A549 (cell line): Measurements from ENCODE around the gene VENTX. TPM values are rescaled to one million over a fixed set of nuclear protein-coding genes. Genes with fewer than 3 reads are reported as not detected.

ENCODE experiments used
- ATAC-seq, 2 experiments: fragments of 200-7000 bp in 1 of 2; fragments of >200 bp in 1 of 2; cut with Nextera tagmentation in 1 of 2; cut with Tn5 transposase in 1 of 2; 3 replicates each; pipeline versions ENCODE4 v1.8.0 to v1.9.1; 2018 to 2020; ENCODE audit warnings: mild to moderate bottlenecking in 1 of 2, moderate library complexity in 1 of 2
- CTCF ChIA-PET: fragments of 300-600 bp; sonication (Branson Sonifier 250); formaldehyde crosslinking; extraction: SDS; loops from one replicate; lab custom pipeline; 2021; ENCODE audit warnings: antibody characterized with exemption, inconsistent platforms; lab: Yijun Ruan, JAX
- POLR2A ChIA-PET: fragments of 350-600 bp; formaldehyde crosslinking; extraction: SDS; loops from one replicate; lab custom pipeline; 2021; ENCODE audit warnings: antibody characterized with exemption, inconsistent platforms; lab: Yijun Ruan, JAX
- DNase-seq, 2 experiments: peaks; one replicate each; pipeline versions ENCODE4 v3.0.0 to v3.0.0-alpha.2; 2011 to 2016; ENCODE audit warnings: low read depth in 1 of 2, low spot score in 1 of 2
- FAIRE-seq: peaks from 2 replicates; lab custom pipeline; 2011; peaks lifted over from hg19 to GRCh38; lab: Jason Lieb, UNC
- H3K27ac ChIP-seq, 2 experiments: fragments of >200 bp; sonication (Bioruptor Twin); formaldehyde crosslinking; 3 replicates each; pipeline ENCODE4 v1.5.1; 2016 to 2017
- H3K4me1 ChIP-seq: fragments of >200 bp; sonication (Bioruptor Twin); formaldehyde crosslinking; 3 replicates; pipeline ENCODE4 v1.6.1; 2016
- H3K4me2 ChIP-seq: fragments of >200 bp; sonication (Bioruptor Twin); formaldehyde crosslinking; 3 replicates; pipeline ENCODE4 v1.6.1; 2016
- H3K4me3 ChIP-seq: fragments of >200 bp; sonication (Bioruptor Twin); formaldehyde crosslinking; 3 replicates; pipeline ENCODE4 v1.5.1; 2016
- H3K9me3 ChIP-seq: fragments of >200 bp; sonication (Bioruptor Twin); formaldehyde crosslinking; 3 replicates; pipeline ENCODE4 v1.6.1; 2016
- ATOH8 ChIP-seq: fragments of 250-450 bp; sonication (Bioruptor Pico); IDR thresholded peaks from 2 replicates; pipeline ENCODE4 v1.5.0; 2020; ENCODE audit warnings: low read depth, mild to moderate bottlenecking, moderate library complexity
- BCL3 ChIP-seq: fragments of >200 bp; sonication (Bioruptor Twin); formaldehyde crosslinking; IDR thresholded peaks from 3 replicates; pipeline ENCODE4 v1.6.1; 2016
- BHLHE40 ChIP-seq: IDR thresholded peaks from 2 replicates; pipeline ENCODE4 v1.6.1; 2012; ENCODE audit warnings: low read depth, low read length, inconsistent platforms
- CBX2 ChIP-seq: fragments of 200-600 bp; sonication (generic); IDR thresholded peaks from 2 replicates; pipeline ENCODE4 v1.6.1; 2016; ENCODE audit warnings: low read depth, mild to moderate bottlenecking, borderline replicate concordance
- CHD4 ChIP-seq: fragments of 200-600 bp; sonication (generic); IDR thresholded peaks from 2 replicates; pipeline ENCODE4 v1.6.1; 2016; ENCODE audit warnings: antibody characterized with exemption, mild to moderate bottlenecking, borderline replicate concordance
- EHMT2 ChIP-seq: fragments of 200-600 bp; sonication (generic); IDR thresholded peaks from 2 replicates; pipeline ENCODE4 v1.6.1; 2016; ENCODE audit warnings: antibody characterized with exemption, low read depth, mild to moderate bottlenecking, moderate library complexity
- ELK1 ChIP-seq: fragments of 150-350 bp; IDR thresholded peaks from 2 replicates; pipeline ENCODE4 v1.6.1; 2014; ENCODE audit warnings: low read depth, mild to moderate bottlenecking, low read length
- EP300 ChIP-seq, 2 experiments: fragments of >200 bp; sonication (Bioruptor Twin); formaldehyde crosslinking; IDR thresholded peaks; 2 replicates in 1 of 2; 3 replicates in 1 of 2; pipeline ENCODE4 v1.6.1; 2016 to 2017
- GATA3 ChIP-seq: IDR thresholded peaks from 2 replicates; pipeline ENCODE4 v1.6.1; 2012; ENCODE audit warnings: borderline replicate concordance
- HES2 ChIP-seq: fragments of >200 bp; sonication (Bioruptor Twin); formaldehyde crosslinking; IDR thresholded peaks from 2 replicates; pipeline ENCODE4 v1.6.1; 2016
- HEYL ChIP-seq: fragments of 250-450 bp; sonication (Bioruptor Pico); IDR thresholded peaks from 2 replicates; pipeline ENCODE4 v1.8.0; 2021; ENCODE audit warnings: mild to moderate bottlenecking, moderate library complexity
- HMGXB4 ChIP-seq: fragments of 250-450 bp; sonication (Bioruptor Pico); IDR thresholded peaks from 2 replicates; pipeline ENCODE4 v1.5.0; 2021; ENCODE audit warnings: mild to moderate bottlenecking, moderate library complexity, borderline replicate concordance
- HOXB13 ChIP-seq: fragments of 250-450 bp; sonication (Bioruptor Pico); IDR thresholded peaks from 2 replicates; pipeline ENCODE4 v1.5.0; 2020; ENCODE audit warnings: low read depth, mild to moderate bottlenecking, moderate library complexity
- KDM1A ChIP-seq: fragments of 200-600 bp; sonication (generic); IDR thresholded peaks from 2 replicates; pipeline ENCODE4 v1.6.1; 2016; ENCODE audit warnings: low read depth, mild to moderate bottlenecking
- MAFK ChIP-seq: fragments of 450-650 bp; IDR thresholded peaks from 2 replicates; pipeline ENCODE4 v1.6.1; 2014; ENCODE audit not compliant: partially characterized antibody
- MAX ChIP-seq: IDR thresholded peaks from 2 replicates; pipeline ENCODE4 v1.6.1; 2012
- NPAS2 ChIP-seq: fragments of 250-450 bp; sonication (Bioruptor Pico); IDR thresholded peaks from 2 replicates; pipeline ENCODE4 v1.8.0; 2022; ENCODE audit warnings: mild to moderate bottlenecking, moderate library complexity, borderline replicate concordance
- RCOR1 ChIP-seq: fragments of 150-350 bp; IDR thresholded peaks from 2 replicates; pipeline ENCODE4 v1.6.1; 2014; ENCODE audit warnings: antibody characterized with exemption, low read length, low read depth
- ZC3H11A ChIP-seq: fragments of 450-650 bp; IDR thresholded peaks from 2 replicates; pipeline ENCODE4 v1.6.1; 2014; ENCODE audit warnings: antibody characterized with exemption, mild to moderate bottlenecking
- ZSCAN20 ChIP-seq: fragments of 250-450 bp; sonication (Bioruptor Pico); IDR thresholded peaks from 2 replicates; pipeline ENCODE4 v1.8.0; 2022; ENCODE audit warnings: mild to moderate bottlenecking, moderate library complexity
- WGBS: methylation state at CpG from one replicate; pipeline ENCODE4 v1.1.6; 2017; ENCODE audit errors: missing lambda C conversion rate; 5-methylcytosine and 5-hydroxymethylcytosine counted together
- polyA plus RNA-seq, 4 experiments: library from polyadenylated mRNA; depleted of rRNA in 3 of 4; stranded (reverse); fragments of >200 nt; fragmentation: RNase III in 1 of 4; extraction: RNeasy Plus Mini Kit Qiagen cat#74134 plus additional on column Dnase treatment in 1 of 4; gene quantifications; 2 replicates in 3 of 4; 3 replicates in 1 of 4; pipeline ENCODE4 v1.2.3, GENCODE V29; 2011 to 2017

VENTX gene
- polyA plus RNA-seq, 2 of the 4 experiments (the other 2 are of a cell fraction): not detected

- no peak for DNase-seq
- H3K4me1 ChIP-seq: peaks cover 4% of the 10 kb centered on the region; the same call in 1 of the 3 replicates
- no peak overlapping the region for H3K4me2 ChIP-seq
- CTCF ChIA-PET: interaction anchor here (0.6 to 2.8 kb wide), 5 partner anchors 10 to 317 kb away, joined by 3 to 10 read pairs (median 3); no protein-coding TSS in a partner anchor
- no peak overlapping the region for H3K4me3 ChIP-seq
- ATAC-seq: no peak
- FAIRE-seq: no peak
- POLR2A ChIA-PET: no interaction called here
- no peaks in the 10 kb centered on the region for H3K9me3 ChIP-seq
- 91% methylated on average over 23 of the region's 38 CpGs for WGBS
- no peak overlapping the region for H3K27ac ChIP-seq
- TF ChIP-seq CHD4: no peak
Measured at GRCh38 chr10:133281628-133282372, 44.1 kb downstream of the VENTX start.

GRCh38 chr10:133282846-133283390 is 45.3 kb downstream of the VENTX start:
- Histone ChIP-seq H3K4me2 (no peak overlapping the region), H3K27ac (no peak overlapping the region), H3K4me1 (peaks cover 4% of the 10 kb centered on the region; the same call in 1 of the 3 replicates), H3K9me3 (no peaks in the 10 kb centered on the region), H3K4me3 (no peak overlapping the region)
- FAIRE-seq: no peak
- ChIA-PET CTCF (interaction anchor here (0.5 to 2.8 kb wide), 3 partner anchors 10 to 54 kb away, joined by 3 to 10 read pairs (median 3); no protein-coding TSS in a partner anchor), POLR2A (no interaction called here)
- DNase-seq: no peak
- TF ChIP-seq HEYL (CRISPR knock-in tag): no peak
- TF ChIP-seq KDM1A: no peak
- TF ChIP-seq EP300 (IDR thresholded peaks at IDR 0.05): no peak
- no peak for TF ChIP-seq MAFK
- TF ChIP-seq HOXB13 (CRISPR knock-in tag): no peak
- TF ChIP-seq EHMT2: no peak
- TF ChIP-seq HMGXB4: no peak
- TF ChIP-seq ZC3H11A: no peak
- TF ChIP-seq ZSCAN20: no peak
- no peak for TF ChIP-seq HES2
- no peak for TF ChIP-seq BCL3
- no peak for TF ChIP-seq GATA3
- no peak for TF ChIP-seq MAX
- TF ChIP-seq CBX2: no peak
- TF ChIP-seq RCOR1: no peak
- no peak for TF ChIP-seq CHD4
- TF ChIP-seq BHLHE40: no peak
- TF ChIP-seq NPAS2 (CRISPR knock-in tag): no peak
- no peak for TF ChIP-seq ATOH8
- no peak for TF ChIP-seq ELK1
- 91% methylated on average over 19 of the region's 24 CpGs for WGBS
- no peak for ATAC-seq
